Neural progenitor cell (in vitro differentiated cells): Measurements from ENCODE around the gene ZNF326. TPM values are rescaled to one million over a fixed set of nuclear protein-coding genes. Genes with fewer than 3 reads are reported as not detected.

Experiments used
- DNase-seq: peaks from one replicate; pipeline ENCODE4 v3.0.0-alpha.2; 2016; ENCODE audit warnings: low spot score
- H2AFZ ChIP-seq: fragments of 200-600 bp; sonication (generic); replicated peaks from 2 replicates; pipeline ENCODE4 v1.6.1; 2016; ENCODE audit warnings: antibody characterized with exemption
- H3F3A ChIP-seq: fragments of 200-600 bp; sonication (generic); 2 replicates; pipeline ENCODE4 v1.6.1; 2016; ENCODE audit warnings: antibody characterized with exemption, low read depth
- H3K27ac ChIP-seq: fragments of 200-600 bp; sonication (generic); 2 replicates; pipeline ENCODE4 v1.5.1; 2016; ENCODE audit warnings: mild to moderate bottlenecking
- H3K27me3 ChIP-seq: fragments of 200-600 bp; sonication (generic); 2 replicates; pipeline ENCODE4 v1.6.1; 2016; ENCODE audit warnings: mild to moderate bottlenecking, moderate library complexity
- H3K36me3 ChIP-seq: fragments of 200-600 bp; sonication (generic); 2 replicates; pipeline ENCODE4 v1.5.1; 2016
- H3K4me1 ChIP-seq: fragments of 200-600 bp; sonication (generic); 2 replicates; pipeline ENCODE4 v1.6.1; 2016; ENCODE audit warnings: mixed run types
- H3K4me2 ChIP-seq: fragments of 200-600 bp; sonication (generic); 2 replicates; pipeline ENCODE4 v1.6.1; 2016
- H3K4me3 ChIP-seq: fragments of 200-600 bp; sonication (generic); 2 replicates; pipeline ENCODE4 v1.5.1; 2016
- H3K79me2 ChIP-seq: fragments of 200-600 bp; sonication (generic); 2 replicates; pipeline ENCODE4 v1.6.1; 2016; ENCODE audit warnings: low read depth
- H3K9ac ChIP-seq: fragments of 200-600 bp; sonication (generic); 2 replicates; pipeline ENCODE4 v1.6.1; 2016
- H3K9me3 ChIP-seq: fragments of 200-600 bp; sonication (generic); 2 replicates; pipeline ENCODE4 v1.5.1; 2016; ENCODE audit warnings: low read depth
- H4K20me1 ChIP-seq: fragments of 200-600 bp; sonication (generic); 2 replicates; pipeline ENCODE4 v1.6.1; 2016; ENCODE audit warnings: low read depth
- H3K27ac Mint-ChIP-seq: 3 replicates; pipeline ENCODE4 v1.8.0; 2021; ENCODE audit warnings: mixed read lengths
- H3K27me3 Mint-ChIP-seq: 2 replicates; pipeline ENCODE4 v1.8.0; 2022; ENCODE audit warnings: low read depth, mild to moderate bottlenecking, inconsistent platforms, moderate library complexity, mixed read lengths; ENCODE audit not compliant: insufficient read depth
- H3K36me3 Mint-ChIP-seq: 3 replicates; pipeline ENCODE4 v1.8.0; 2021; ENCODE audit warnings: mixed read lengths
- H3K4me1 Mint-ChIP-seq: 3 replicates; pipeline ENCODE4 v1.8.0; 2021; ENCODE audit warnings: mixed read lengths
- H3K4me3 Mint-ChIP-seq: 3 replicates; pipeline ENCODE4 v1.8.0; 2021; ENCODE audit warnings: mild to moderate bottlenecking, moderate library complexity, mixed read lengths
- H3K9me3 Mint-ChIP-seq: 3 replicates; pipeline ENCODE4 v1.8.0; 2020; ENCODE audit warnings: mixed read lengths
- CTCF ChIP-seq: fragments of 200-600 bp; sonication (generic); IDR thresholded peaks from 2 replicates; pipeline ENCODE4 v1.5.1; 2017; ENCODE audit warnings: antibody characterized with exemption, mild to moderate bottlenecking
- EZH2 ChIP-seq: fragments of 200-600 bp; sonication (generic); IDR thresholded peaks from 2 replicates; pipeline ENCODE4 v1.6.1; 2017; ENCODE audit warnings: antibody characterized with exemption, mild to moderate bottlenecking, moderate library complexity
- EZH2phosphoT487 ChIP-seq: fragments of 200-600 bp; sonication (generic); IDR thresholded peaks from 2 replicates; pipeline ENCODE4 v1.6.1; 2017; ENCODE audit warnings: antibody characterized with exemption
- total RNA-seq: library from RNA; depleted of rRNA; stranded (reverse); fragments of >200 nt; gene quantifications from 2 replicates; pipeline ENCODE4 v1.2.3, GENCODE V29; 2015; ENCODE audit warnings: low replicate concordance

Gene ZNF326
- total RNA-seq, 1 donor from 2014 or later: 45.0 TPM

GRCh38 chr1:89989799-89990198, 5.1 kb upstream of the ZNF326 start:
- no peak overlapping the region for H3K4me3 ChIP-seq
- no peaks in the 10 kb centered on the region for H3K9me3 ChIP-seq
- H3F3A ChIP-seq: peaks cover 7% of the 10 kb centered on the region
- H3K36me3 ChIP-seq: no peaks in the 10 kb centered on the region
- peaks cover 14% of the 10 kb centered on the region for H3K4me1 ChIP-seq
- Mint-ChIP-seq H3K4me3 (no peak overlapping the region), H3K9me3 (no peaks in the 10 kb centered on the region), H3K27ac (no peak overlapping the region), H3K36me3 (no peaks in the 10 kb centered on the region), H3K27me3 (peaks cover 3% of the 10 kb centered on the region), H3K4me1 (peaks cover 18% of the 10 kb centered on the region)
- no peak for DNase-seq
- H4K20me1 ChIP-seq: no peaks in the 10 kb centered on the region
- no peak overlapping the region for H3K27ac ChIP-seq
- TF ChIP-seq CTCF (no peak), EZH2phosphoT487 (no peak), EZH2 (no peak)
- H3K79me2 ChIP-seq: no peaks in the 10 kb centered on the region
- H3K4me2 ChIP-seq: no peak overlapping the region
- H3K9ac ChIP-seq: no peak overlapping the region
- H3K27me3 ChIP-seq: no peaks in the 10 kb centered on the region
- H2AFZ ChIP-seq: no peak overlapping the region

- Histone ChIP-seq H2AFZ (no peak overlapping the region), H3K27me3 (no peaks in the 10 kb centered on the region), H3K9ac (no peak overlapping the region), H3K9me3 (no peaks in the 10 kb centered on the region), H3K36me3 (no peaks in the 10 kb centered on the region), H3K4me2 (no peak overlapping the region), H3K4me3 (no peak overlapping the region), H3K27ac (no peak overlapping the region), H3K79me2 (peaks cover 13% of the 10 kb centered on the region), H3K4me1 (peaks cover 14% of the 10 kb centered on the region), H4K20me1 (peaks cover 9% of the 10 kb centered on the region), H3F3A (peaks cover 15% of the 10 kb centered on the region)
- Mint-ChIP-seq H3K4me1 (peaks cover 20% of the 10 kb centered on the region), H3K27ac (no peak overlapping the region), H3K27me3 (peaks cover 3% of the 10 kb centered on the region), H3K36me3 (no peaks in the 10 kb centered on the region), H3K4me3 (no peak overlapping the region), H3K9me3 (no peaks in the 10 kb centered on the region)
- no peak for DNase-seq
- no peak for TF ChIP-seq EZH2phosphoT487
- TF ChIP-seq CTCF: no peak
- no peak for TF ChIP-seq EZH2
Measured at GRCh38 chr1:89990976-89991831, 3.7 kb upstream of the ZNF326 start.

GRCh38 chr1:89993541-89993940, 1.4 kb upstream of the ZNF326 start:
- Histone ChIP-seq H3K4me1 (peaks cover 36% of the 10 kb centered on the region), H3K27ac (no peak overlapping the region), H3K79me2 (peaks cover 36% of the 10 kb centered on the region), H3K9me3 (no peaks in the 10 kb centered on the region), H3K27me3 (no peaks in the 10 kb centered on the region), H4K20me1 (peaks cover 32% of the 10 kb centered on the region), H3F3A (peaks cover 19% of the 10 kb centered on the region), H3K36me3 (peaks cover 7% of the 10 kb centered on the region), H3K4me3 (no peak overlapping the region), H3K9ac (no peak overlapping the region), H3K4me2 (no peak overlapping the region), H2AFZ (no peak overlapping the region)
- peak overlapping the region; percentile 74 for H3K4me3 Mint-ChIP-seq
- no peaks in the 10 kb centered on the region for H3K9me3 Mint-ChIP-seq
- no peak overlapping the region for H3K27ac Mint-ChIP-seq
- H3K27me3 Mint-ChIP-seq: peaks cover 5% of the 10 kb centered on the region
- TF ChIP-seq EZH2 (no peak), CTCF (no peak), EZH2phosphoT487 (no peak)
- peaks cover 41% of the 10 kb centered on the region for H3K4me1 Mint-ChIP-seq
- no peak for DNase-seq
- peaks cover 6% of the 10 kb centered on the region for H3K36me3 Mint-ChIP-seq
